HG03460 (cell line): ENCODE measurements around the gene SGK1.
"Not testable (repeated sequence)": the region's sequence is repeated elsewhere in the genome, so short reads cannot be mapped to it uniquely, and the experiment has no call there.

Experiments used
- ATAC-seq: cut with Tn5 transposase; IDR thresholded peaks from one replicate; pipeline ENCODE4 v1.9.1; 2021; ENCODE audit not compliant: unreplicated experiment

The SGK1 gene

GRCh38 chr6:134230087-134230700 is 87.7 kb downstream of the SGK1 start:
- ATAC-seq = no peak

- ATAC-seq = no peak
These were observed 88.4 kb downstream of the SGK1 start for GRCh38 chr6:134229520-134229919.

- ATAC-seq = no peak
These were observed 94.0 kb downstream of the SGK1 start for GRCh38 chr6:134223796-134224420.

GRCh38 chr6:134221250-134221649 is 96.7 kb downstream of the SGK1 start:
- ATAC-seq = no peak

GRCh38 chr6:134217798-134218140 is 100.1 kb downstream of the SGK1 start:
- ATAC-seq = no peak

GRCh38 chr6:134217105-134217797 is 100.7 kb downstream of the SGK1 start:
- no peak for ATAC-seq

GRCh38 chr6:134216301-134217010 is 101.5 kb downstream of the SGK1 start:
- ATAC-seq = no peak

GRCh38 chr6:134213410-134213809 is 104.5 kb downstream of the SGK1 start:
- not testable (repeated sequence) for ATAC-seq

GRCh38 chr6:134211297-134211696 is 106.6 kb downstream of the SGK1 start:
- no peak for ATAC-seq

- ATAC-seq = no peak
These were observed 110.5 kb downstream of the SGK1 start for GRCh38 chr6:134207421-134207820.

- no peak for ATAC-seq
These were observed 112.5 kb downstream of the SGK1 start for GRCh38 chr6:134205366-134205765.

- ATAC-seq = not testable (repeated sequence)
These were observed 113.2 kb downstream of the SGK1 start for GRCh38 chr6:134204759-134205158.

GRCh38 chr6:134204031-134204430 is 113.9 kb downstream of the SGK1 start:
- ATAC-seq = no peak

- ATAC-seq = no peak
These were observed 116.2 kb downstream of the SGK1 start for GRCh38 chr6:134201716-134202115.

GRCh38 chr6:134199848-134200606 is 117.9 kb downstream of the SGK1 start:
- no peak for ATAC-seq

GRCh38 chr6:134198093-134198492 is 119.8 kb downstream of the SGK1 start:
- ATAC-seq = no peak

- ATAC-seq = not testable (repeated sequence)
These were observed 120.2 kb downstream of the SGK1 start for GRCh38 chr6:134197685-134198084.

GRCh38 chr6:134196568-134197193 is 121.2 kb downstream of the SGK1 start:
- ATAC-seq = peak; percentile 75

GRCh38 chr6:134195985-134196384 is 121.9 kb downstream of the SGK1 start:
- no peak for ATAC-seq

GRCh38 chr6:134195164-134195906 is 122.6 kb downstream of the SGK1 start:
- ATAC-seq = no peak
